ENCODE data around the gene DCLK1.

DNA sequence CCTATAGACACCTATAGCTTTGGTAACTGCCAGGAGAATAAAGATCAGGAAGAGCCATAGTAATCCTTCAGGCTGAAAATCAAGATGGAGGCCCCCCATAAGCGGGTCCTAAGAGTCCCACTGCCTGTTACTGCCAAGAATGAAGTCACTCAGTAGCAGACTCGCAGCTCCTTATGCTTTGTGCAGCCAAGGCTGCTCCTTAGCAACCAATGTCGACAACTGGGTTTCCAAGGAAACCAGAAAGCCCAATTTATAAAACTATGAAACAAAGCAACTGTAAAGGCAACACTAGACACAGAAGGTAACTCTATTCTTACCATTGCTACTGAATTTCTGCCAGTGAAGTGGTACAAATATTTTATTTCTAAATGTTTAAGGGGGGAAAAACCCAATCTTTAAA lies 56.5 kb downstream of the DCLK1 start:
- TF ChIP-seq, protein P1, sequence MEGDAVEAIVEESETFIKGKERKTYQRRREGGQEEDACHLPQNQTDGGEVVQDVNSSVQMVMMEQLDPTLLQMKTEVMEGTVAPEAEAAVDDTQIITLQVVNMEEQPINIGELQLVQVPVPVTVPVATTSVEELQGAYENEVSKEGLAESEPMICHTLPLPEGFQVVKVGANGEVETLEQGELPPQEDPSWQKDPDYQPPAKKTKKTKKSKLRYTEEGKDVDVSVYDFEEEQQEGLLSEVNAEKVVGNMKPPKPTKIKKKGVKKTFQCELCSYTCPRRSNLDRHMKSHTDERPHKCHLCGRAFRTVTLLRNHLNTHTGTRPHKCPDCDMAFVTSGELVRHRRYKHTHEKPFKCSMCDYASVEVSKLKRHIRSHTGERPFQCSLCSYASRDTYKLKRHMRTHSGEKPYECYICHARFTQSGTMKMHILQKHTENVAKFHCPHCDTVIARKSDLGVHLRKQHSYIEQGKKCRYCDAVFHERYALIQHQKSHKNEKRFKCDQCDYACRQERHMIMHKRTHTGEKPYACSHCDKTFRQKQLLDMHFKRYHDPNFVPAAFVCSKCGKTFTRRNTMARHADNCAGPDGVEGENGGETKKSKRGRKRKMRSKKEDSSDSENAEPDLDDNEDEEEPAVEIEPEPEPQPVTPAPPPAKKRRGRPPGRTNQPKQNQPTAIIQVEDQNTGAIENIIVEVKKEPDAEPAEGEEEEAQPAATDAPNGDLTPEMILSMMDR (conservative IDR thresholded peaks at IDR 0.05 in 1 of 2, IDR thresholded peaks at IDR 0.05 in 1 of 2; ENCODE audit: extremely low read depth in 1 of 2, insufficient read depth in 1 of 2, low read depth in 1 of 2, low read length in 2 of 2): no peak
- no peak for TF ChIP-seq EZH2 (IDR thresholded peaks at IDR 0.05; ENCODE audit: borderline replicate concordance, low read length)
